Activated CD4-positive, CD25-positive, alpha-beta regulatory T cell treated with anti-CD3 and anti-CD28 coated beads, Interleukin-2, amount 50 U/mL, for 72 hours (primary cell): ENCODE results near the gene TTC13.
A peak's percentile ranks its signal among the peaks of the same experiment; 100 is the strongest.

Experiments used
- DNase-seq: peaks from one replicate; pipeline ENCODE4 v3.0.0; 2021

The TTC13 gene

DNA sequence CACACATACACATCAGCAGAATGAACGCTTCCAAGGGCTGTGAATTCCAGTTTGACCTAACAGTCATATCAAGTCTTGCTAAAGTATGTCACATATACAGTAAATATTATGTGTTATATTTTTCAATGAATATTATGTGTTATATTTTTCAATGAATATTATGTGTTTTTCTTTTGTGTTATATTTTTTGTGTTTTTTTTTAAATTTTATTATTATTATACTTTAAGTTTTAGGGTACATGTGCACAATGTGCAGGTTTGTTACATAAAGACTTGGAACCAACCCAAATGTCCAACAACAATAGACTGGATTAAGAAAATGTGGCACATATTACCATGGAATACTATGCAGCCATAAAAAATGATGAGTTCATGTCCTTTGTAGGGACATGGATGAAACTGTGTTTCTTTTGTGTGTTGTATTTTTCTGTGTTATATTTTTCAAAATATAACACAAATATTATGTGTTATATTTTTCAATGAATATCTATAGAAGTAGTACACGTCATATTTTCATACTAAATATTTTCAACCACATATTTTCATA is 35.5 kb downstream of the TTC13 start:
- no peak for DNase-seq

DNA sequence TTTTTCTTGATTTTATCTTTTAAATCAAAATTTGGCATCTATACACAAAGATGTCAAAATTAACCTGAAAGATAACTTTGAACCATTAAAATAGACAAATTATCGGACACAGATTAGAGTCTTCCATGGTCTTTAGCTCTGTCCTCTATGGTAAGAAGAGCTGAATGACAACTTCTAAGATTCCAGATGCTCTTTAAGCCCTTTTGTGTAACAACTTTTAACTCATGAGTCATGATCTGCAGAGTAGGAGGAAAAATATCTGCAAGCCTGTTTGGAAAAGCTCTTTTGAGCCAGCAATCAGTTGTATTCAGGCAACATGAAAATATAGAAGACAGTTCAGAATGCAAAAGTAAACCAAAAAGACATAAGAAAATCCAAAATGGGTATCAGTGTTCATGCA is 37.8 kb downstream of the TTC13 start:
- no peak for DNase-seq

DNA sequence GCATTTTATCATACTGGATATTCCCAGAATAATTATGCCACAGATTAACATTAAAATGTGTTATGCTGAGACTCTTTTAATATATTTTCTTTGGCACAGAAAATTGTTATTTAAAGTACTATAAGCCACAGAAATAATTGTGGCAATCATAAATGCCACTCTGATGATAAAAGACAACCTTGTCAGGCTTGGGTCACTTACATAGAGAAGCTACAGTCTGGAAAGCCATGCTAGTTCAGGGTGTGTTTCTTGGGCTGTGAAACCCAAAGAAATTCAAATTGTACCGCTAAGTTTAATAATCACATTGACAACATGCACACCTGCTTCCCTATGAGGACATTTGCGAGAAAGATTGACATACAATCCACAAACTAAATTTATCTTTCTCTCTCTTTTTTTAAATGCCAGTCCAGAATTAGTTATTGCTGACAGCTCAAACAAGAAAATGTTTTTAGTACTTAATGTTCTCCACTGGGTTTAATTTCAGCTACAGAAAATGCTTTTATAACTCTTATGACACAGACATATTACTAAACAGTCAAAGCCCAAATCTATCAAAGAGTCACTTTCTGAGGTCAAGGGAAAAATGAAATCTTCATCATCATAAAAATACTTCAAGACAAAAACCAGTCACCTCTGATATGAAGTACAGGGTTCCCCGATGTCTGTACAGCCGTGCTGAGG is 38.7 kb downstream of the TTC13 start:
- DNase-seq, result no peak

DNA sequence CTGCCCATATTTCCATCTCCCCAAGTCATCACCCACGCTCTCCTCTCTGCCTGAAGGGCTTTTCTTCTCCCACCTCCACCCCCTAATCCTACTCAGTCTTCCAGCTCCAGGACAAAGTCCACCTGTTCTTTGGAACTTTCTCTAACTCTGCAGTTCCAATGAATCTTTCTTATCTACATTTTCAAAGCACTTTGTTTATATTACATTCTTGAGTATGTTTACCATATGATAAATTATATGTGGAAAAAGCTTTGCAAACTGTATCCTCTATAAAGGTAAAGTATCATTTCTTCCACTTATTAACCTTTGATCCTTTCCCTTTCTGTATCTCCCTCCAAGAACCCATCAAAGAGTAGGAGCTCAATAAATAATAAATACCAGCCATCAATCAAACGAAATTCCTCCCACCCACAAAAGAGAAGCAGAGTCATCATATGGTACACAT is 39.7 kb downstream of the TTC13 start:
- DNase-seq, result no peak

DNA sequence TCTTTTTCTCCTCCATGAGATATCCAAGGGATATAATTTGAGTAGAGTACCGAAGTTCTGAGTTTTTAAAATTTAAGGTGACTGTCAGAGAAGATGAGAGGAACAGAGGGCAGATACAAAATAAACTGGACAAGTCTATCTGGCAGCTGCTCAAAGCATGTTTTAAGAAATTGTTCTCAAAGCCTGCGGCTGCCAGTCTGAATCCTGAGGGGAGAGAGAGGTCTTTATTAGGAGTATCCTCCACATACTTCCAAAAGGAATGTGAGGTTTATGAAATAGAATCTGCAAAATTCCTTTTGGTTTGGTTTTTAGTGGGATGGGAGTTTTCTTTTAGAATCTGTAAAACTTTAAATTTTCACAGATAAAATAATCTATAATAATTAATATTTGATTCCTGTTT is 41.3 kb downstream of the TTC13 start:
- DNase-seq, result no peak

DNA sequence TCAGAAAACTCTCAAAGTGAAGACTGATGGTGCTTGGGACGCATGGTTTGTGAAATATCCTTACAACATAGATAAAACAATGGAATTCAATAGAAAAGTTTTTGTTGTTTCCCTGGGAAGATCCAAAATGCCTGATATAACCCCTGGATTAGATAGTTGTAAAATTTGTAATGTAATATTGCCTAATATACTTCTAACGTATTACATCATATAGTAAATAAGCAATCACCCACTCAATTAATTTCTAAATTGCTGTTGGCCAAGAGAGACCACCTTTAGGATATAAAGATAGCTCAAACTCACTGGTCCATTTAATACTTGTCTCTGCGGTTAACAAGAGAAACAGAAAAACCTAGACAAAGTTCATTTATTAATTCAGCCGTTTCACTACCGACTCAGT is 42.2 kb downstream of the TTC13 start:
- no peak for DNase-seq

DNA sequence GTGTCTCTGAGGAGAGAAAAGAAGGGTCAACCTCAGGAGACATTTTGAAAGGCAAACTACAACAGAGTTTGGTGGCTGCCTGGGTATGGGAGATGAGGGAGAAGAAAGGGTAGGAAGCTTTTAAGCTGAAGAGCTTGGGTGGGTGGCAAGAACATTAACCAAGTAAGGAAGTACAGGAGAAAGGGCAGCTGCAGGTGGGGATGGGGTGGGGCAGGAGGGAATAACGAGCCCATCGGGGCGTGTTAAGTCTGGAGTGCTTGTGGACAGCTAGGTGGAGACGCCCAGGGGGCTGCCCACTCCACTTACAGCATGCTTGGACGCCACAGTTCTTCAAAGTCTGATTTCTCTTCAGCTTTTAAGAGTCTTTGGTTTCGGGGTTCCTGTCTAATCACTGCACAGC is 42.8 kb downstream of the TTC13 start:
- no peak for DNase-seq

DNA sequence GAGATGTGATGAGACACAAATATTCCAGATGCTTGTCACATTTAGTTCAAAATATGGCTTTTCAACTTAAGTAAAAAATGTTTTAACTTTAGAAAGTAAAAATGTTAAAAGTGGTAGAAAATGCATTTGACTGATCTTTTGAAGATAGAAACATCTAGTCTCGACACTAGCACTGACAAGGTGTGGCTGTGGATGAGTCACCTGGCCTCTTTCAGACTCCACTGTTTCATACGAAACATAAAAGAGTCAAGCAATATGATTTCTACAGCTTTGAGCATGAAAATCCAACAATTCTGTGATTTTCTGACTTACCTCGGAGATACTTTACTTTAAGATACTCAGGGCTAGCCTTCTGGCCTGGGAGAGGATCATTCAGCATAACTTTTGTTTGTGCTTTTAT is 47.7 kb downstream of the TTC13 start:
- no peak for DNase-seq

DNA sequence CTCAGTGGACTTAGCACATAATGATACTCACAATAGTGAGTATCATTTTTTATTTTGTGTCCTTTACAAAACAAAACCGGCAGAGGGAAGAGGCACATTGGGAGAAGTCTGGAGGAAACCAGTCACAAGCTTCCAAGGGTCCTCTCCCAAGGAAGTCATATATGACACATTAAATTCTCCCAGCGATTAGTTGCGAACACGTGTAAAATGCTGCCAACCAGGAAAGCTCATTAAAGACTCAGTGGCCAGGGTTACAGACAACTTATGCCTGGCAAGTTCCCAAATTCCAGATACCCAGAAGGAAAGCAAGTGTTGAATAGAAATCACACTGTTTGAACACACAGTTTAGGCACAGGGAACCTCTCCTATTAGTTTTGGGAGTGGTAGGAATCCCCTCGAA is 52.5 kb downstream of the TTC13 start:
- no peak for DNase-seq

DNA sequence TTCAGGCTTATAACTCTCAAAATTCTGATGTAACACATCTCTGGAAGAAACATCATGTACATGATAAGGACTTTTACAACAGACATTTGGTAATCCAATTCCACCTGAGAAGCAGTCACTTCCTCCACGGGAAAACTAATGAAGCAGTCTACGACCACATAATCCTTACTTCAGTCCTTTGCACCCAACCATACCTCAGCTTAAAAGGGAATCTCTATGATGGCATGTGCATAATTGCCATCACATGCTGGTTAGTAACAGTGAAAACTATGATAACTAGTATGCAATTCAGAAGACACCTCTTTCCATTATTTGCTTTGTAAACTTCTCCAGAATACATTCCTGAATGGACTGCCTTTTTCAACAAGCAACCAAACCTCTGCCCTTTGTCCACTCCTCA is 53.1 kb downstream of the TTC13 start:
- no peak for DNase-seq

DNA sequence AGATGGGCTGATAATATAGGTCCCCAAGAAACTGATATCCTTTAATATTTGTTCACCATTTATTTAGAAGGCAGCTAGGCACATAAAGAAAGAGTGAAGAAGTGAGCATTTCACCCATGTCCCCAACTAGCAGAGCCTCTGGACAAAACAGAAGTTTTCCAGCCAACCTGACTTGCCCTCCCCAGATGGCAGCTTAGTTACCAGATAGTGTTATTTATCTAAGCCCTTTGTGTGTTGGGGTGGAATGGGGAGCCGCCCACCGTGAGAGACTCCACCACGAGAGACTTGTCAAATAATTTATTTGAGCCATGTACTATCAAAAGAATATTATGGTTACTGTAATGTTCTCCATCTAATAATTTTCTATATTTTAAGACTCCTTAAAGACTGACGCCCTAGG is 55.5 kb downstream of the TTC13 start:
- no peak for DNase-seq

DNA sequence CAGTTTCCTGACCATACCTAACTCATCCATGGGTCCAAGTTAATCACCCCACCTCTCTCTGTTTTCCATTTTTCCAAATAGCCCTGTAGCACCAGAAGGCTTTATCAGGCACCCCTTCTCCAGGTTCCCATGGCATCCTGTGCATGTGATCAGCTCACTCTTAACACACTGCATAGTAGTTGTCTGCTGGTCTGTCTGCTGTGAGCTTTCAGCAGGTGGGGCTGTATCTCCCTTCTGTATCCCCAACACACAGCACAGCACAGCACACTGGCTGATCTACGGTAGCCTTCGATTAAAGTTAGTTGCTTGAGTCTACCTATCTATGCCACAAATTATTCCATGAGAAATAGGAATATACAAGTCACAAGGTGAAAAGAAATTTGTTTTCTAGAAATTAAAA is 56.0 kb downstream of the TTC13 start:
- DNase-seq, result no peak

DNA sequence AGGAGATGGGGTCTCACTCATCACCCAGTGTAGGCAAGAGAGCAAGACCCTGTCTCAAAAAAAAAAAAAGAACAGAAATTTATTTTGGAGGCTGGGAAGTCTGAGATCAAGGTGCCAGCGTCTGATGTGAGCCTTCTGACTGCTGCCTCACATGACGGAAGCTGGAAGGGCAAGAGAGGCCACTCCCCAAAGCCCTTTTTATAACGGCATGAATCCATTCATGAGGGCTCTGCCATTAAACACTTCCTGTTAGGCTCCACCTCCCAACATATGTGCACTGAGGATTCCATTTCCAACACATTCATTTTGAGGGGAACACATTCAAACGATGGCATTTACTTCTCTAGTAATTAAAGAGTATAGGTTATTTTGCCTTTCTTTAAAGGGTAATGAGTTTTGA is 59.5 kb downstream of the TTC13 start:
- DNase-seq, result no peak

DNA sequence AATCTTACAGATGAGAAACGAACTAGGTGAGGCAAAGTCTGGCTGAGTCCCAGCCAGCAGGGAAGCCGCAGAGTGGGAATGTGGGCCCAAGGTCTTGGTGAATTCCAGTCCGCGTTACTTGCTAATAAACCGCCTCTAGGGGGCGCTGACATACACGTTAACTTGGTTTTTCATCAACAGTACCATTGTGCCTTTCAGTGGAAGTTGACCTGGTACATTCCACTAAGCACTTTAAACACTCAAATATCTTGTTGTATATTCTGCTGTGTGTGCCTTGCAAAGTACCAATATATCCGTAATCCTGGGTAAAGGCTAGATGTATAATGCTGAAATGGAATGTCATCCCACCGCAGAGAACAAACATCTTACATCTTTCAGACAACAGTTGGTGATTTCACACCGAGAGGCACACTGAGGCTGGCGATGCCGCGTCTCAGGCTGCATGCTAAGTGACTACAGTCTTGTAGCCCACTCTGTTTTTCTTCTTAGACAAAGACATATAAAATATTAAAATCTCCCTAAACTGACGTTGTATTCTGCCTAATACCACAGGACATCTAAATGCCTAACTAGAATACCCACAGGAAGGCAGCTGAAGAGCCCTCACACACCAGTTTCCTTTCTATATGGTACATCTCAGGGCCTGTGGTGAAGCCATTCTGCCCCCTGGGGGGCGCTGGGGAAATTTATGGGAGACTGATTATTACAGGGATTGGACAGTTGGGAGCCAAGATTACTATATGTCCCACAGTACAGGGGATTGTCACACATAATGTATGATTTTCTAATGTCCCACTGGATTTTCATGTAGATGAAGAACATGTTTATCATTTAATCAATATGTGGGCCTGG is 61.2 kb downstream of the TTC13 start:
- peak; percentile 73 for DNase-seq

DNA sequence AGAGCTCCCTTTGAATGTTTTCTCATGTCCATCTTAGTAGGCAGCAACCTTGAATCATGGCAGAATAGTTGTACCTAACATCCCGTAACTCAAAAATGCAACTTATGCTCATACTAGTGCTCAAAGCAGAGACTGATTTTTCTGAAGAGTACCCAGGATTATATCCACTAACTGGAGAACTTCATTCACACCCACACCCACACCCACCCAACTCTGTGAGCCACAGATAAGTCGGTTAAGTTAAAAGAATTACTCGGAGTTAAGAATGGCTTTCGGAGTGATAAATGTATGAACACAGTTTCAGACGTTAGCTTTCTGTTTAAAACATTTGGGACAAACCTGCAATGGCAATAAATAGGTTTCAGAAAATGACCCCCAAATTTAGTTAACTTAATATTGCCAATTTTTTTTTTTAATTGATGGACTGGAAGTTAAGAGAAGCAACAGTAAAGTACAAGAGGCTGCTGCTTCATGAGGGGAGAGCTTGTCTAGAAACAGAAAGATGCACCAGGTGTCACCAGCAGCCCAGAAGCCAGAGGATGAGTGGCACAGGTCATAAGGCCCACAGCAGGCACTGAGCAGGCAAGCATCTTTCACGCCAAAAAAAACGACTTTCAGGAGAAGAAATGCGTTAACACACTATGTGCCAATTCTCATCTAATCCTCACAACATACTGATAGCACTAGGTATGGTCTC is 61.9 kb downstream of the TTC13 start:
- no peak for DNase-seq

DNA sequence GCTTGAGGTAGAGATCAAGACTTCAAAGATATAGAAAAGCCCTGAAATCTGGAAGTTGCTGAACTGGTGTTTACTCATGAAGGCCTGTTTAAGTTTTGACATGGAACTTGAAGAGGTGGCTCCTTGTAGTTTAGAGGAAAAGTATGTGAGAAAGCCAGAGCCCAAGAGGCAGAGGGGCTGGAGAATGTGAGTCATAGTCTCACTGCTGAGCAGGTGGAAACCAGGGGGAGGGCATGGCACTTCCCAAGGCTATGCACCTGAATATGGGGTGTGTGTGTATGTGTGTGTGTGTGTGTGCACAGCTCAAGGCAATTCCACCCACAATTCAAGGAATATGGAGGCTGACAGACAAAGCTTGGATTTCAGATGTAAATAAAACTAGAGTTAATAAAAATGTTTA is 63.6 kb downstream of the TTC13 start:
- no peak for DNase-seq

DNA sequence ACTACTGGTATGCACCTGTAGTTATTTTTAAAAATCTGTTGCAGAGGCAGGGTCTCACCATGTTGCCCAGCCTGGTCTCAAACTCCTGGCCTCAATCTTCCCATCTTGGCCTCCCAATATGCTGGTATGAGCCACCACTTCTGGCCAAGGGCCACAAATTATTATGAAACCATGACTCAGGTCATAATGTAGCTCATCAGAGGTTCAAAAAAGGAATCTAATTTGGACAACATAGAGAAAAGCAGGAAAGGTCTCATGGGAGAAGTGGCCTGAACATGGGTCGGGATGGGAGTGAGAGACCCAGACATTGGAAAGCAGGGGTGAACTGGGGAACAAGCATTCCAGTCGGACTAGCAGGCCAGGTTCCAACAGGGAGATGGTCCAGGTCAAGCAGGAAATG is 65.2 kb downstream of the TTC13 start:
- DNase-seq, result no peak

DNA sequence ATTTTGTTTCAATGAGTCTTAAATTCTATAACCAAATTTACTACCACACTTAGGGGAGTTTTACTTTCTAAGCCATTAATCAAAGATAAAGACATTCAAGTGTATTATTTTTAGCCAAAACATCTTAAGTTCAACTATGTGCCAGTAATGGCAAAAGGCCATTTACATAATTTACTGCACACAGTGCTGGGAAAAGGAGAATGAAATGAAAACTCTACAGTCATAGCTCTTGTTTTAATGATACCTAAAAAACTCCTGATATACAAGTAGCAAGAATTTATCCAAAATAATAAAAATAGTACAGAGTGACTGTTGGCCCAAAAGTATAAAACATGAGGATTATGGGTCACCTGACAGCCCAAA is 67.9 kb downstream of the TTC13 start:
- DNase-seq, result no peak

DNA sequence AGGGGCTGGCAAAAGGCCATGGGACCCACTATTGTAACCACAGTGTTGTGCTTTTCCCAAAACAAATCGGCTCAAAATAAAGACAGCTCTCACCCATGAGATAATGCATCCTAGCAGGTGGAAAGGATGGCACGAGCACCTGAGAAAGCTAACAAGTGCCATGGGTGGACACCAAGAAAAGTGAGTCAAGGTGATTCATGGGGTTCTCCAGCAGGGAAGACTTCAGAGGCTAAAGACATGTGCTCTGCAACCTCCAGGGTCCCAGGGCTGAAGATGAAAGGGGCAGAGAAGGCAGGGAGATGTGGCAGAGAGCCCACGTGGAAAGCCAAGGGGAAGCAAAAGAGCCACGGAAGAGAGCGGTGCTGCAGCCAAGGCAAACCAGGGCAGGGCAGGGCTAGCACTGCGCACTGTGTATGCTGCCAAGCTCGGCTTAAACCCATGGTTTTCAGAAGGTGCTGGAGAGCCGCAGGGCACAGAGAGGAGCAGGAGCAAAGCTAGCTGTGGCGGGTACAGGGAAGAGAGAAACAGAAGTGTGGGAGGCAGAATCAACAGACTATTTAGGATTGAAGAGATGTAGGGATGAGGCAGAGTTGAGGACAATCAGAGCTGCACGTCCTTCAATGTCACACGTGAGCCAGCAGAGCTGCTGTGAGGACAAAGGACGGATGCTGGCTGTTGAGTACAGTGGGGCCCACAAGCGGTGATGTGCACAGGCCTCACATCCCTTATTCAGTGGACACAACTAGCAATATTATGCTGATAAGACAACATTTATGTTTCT is 68.5 kb downstream of the TTC13 start:
- no peak for DNase-seq

DNA sequence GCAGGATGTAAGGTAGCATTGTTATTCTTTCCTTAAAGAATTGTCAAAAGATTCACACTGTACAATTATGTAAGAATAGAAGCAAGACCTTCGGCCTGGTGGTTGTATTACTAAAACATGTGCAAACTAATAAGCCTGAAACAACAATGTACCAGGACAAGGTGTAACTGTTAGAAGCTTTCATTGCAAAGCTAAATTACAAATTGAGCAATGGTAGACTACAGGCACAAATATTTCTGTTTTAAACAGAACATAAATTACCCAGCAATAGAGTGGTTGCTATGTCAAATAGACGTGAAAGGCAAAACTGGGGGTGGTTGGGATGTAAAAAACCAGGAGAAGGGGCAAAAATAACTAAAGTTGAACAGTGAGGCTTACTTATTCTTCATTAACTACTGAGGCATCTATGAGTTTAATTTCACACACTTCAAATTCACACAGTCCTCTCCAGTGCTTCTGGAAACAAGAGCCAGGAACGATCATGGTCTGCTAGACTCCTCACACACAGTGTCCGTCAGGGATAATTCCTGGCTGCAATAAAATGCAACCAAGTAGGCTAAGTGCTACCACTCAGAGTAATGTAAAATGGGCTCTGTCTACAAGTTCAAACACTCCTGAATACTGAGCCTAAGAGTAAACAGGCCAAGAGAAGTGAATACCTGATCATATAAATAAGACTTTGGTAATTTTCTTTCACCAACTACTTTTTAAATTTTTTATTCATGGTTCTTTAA is 71.0 kb downstream of the TTC13 start:
- DNase-seq, result no peak

DNA sequence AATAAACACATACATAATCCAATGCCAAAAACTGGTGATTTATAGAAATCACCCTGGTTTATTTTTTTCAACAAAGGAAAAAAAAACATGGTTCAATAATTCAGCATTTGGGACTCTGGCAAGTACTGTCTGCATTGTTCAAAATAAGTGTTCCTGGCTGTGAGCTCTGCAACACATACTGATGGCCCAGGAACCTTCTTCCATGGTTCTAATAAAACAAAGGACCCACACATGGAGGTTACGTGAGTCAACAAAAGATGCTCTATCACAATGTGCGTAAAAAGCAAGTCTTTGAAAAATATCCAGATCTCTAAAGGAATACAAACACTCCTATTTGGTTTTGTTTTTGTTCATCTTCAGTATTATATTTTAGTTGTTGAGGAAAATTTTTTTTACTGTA is 72.4 kb downstream of the TTC13 start:
- no peak for DNase-seq

DNA sequence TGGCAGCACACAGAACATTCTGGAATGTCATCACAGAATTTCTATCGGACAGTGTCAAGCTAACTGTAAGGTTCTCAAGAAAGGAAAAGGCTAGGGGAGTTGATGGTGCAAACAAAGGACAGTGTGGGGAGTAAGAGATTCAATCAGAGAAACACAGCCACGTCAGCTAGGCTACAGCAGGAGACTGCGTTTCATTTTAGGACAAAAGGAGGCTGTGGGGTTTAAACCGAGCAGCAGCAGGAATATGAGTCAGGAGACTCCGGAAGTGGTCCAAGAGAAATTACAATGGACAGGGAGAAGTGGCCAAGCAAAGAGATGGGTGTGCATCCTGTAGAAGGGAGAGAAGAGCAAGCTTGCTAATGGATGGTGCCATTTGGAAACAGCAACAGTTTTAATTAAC is 72.9 kb downstream of the TTC13 start:
- no peak for DNase-seq
